ENCODE data around the gene HPS3.
"Not testable (repeated sequence)": the region's sequence is repeated elsewhere in the genome, so short reads cannot be mapped to it uniquely, and the experiment has no call there.

The HPS3 gene

GRCh38 chr3:149188494-149188893 is 59.1 kb downstream of the HPS3 start:
- peak; percentile 62 for DNase-seq

GRCh38 chr3:149195221-149195620 is 65.8 kb downstream of the HPS3 start:
- no peak for DNase-seq

- not testable (repeated sequence) for DNase-seq
Observed at GRCh38 chr3:149196805-149197592, 67.6 kb downstream of the HPS3 start.

GRCh38 chr3:149197669-149198068 is 68.2 kb downstream of the HPS3 start:
- DNase-seq: no peak

- DNase-seq: no peak
Observed at GRCh38 chr3:149198611-149199010, 69.2 kb downstream of the HPS3 start.

- DNase-seq: peak; percentile 66
Observed at GRCh38 chr3:149199474-149199873, 70.0 kb downstream of the HPS3 start.

- DNase-seq: no peak
Observed at GRCh38 chr3:149203758-149204157, 74.3 kb downstream of the HPS3 start.

GRCh38 chr3:149204390-149204991 is 75.1 kb downstream of the HPS3 start:
- no peak for DNase-seq

- no peak for DNase-seq
Observed at GRCh38 chr3:149207475-149207874, 78.0 kb downstream of the HPS3 start.

- DNase-seq: no peak
Observed at GRCh38 chr3:149209431-149209830, 80.0 kb downstream of the HPS3 start.

- no peak for DNase-seq
Observed at GRCh38 chr3:149212386-149212785, 82.9 kb downstream of the HPS3 start.

- no peak for DNase-seq
Observed at GRCh38 chr3:149214702-149215101, 85.3 kb downstream of the HPS3 start.

- DNase-seq: no peak
Observed at GRCh38 chr3:149215515-149215914, 86.1 kb downstream of the HPS3 start.

GRCh38 chr3:149216193-149216869 is 86.9 kb downstream of the HPS3 start:
- no peak for DNase-seq

- no peak for DNase-seq
Observed at GRCh38 chr3:149217347-149217746, 87.9 kb downstream of the HPS3 start.

- DNase-seq: not testable (repeated sequence)
Observed at GRCh38 chr3:149219380-149220121, 90.1 kb downstream of the HPS3 start.

GRCh38 chr3:149221783-149222517 is 92.5 kb downstream of the HPS3 start, which contains the start of gene CP:
Gene CP (minus strand): TSS chr3:149221829. CDS start chr3:149221792, 37 bp downstream.
- no peak for DNase-seq
